ENCODE measurements around the gene NOTCH3. TPM values are rescaled to one million over a fixed set of nuclear protein-coding genes. Genes with fewer than 3 reads are reported as not detected.

NOTCH3 gene
- 4.5 and 6.7 TPM in 2 replicates for total RNA-seq (2014; rRNA removed; shearing (Covaris generic))

DNA sequence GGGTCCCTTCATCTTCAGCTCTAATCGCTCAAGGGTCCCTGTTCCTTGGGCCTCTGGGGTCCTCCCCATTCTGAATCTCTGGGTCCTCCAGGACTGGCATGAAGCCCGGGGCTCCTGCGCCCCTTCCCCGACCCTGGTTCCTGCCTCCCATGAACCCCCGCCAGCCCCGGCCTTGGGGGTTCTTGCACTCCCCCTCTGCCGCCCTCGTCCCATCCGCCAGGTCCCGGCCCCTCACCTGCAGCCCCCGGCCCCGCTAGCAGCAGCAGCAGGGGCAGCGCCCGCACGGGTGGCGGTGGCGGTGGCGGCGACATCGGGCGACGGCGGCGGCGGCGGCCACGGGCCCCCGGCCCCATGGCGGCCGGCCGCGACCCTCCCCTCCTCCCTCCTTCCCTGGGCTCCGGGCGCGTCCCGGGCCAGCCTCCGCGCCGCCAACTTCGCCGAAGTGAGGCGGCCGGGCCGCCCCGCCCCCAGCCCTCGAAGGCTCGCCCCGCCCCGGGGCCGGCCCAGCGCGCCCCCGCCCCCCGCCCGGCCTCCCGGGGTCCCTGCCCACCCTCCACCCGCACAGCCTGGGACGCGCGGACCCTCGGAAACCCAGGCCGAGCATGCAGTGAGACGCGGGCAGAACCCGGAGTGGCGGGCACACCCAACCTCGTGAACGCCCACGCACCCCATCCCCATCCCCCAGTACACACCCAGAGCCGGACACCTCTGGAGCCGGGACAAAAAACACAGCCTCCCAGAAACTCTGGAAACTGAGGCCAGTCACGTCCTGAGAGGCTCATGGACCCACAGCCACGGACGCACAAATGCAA is at the start of gene NOTCH3:
TSS of gene NOTCH3 (minus strand) at position 443 of the 812 bp plus-strand sequence. CDS start at position 353, 90 bp downstream.

Small RNA genes lying within 50 kb of the gene (small RNA-seq; reads per million reads assigned to genes)
- gene MIR6795 (not detected), gene RNU6-782P (not detected)

Other genes with a start within 250 kb of the NOTCH3 start
- gene SLC1A6, start 221.1 kb downstream of the NOTCH3 start, total RNA-seq (2014; rRNA removed; shearing (Covaris generic)), result not detected in 2 replicates
- not detected in 2 replicates for gene CASP14, start 151.5 kb downstream of the NOTCH3 start, total RNA-seq (2014; rRNA removed; shearing (Covaris generic))
- 0.11 TPM in 1 of 2 replicates, not detected in the other for gene OR1I1, start 118.8 kb downstream of the NOTCH3 start, total RNA-seq (2014; rRNA removed; shearing (Covaris generic))
- 84.9 and 99.9 TPM in 2 replicates for gene SYDE1, start 93.6 kb downstream of the NOTCH3 start, total RNA-seq (2014; rRNA removed; shearing (Covaris generic))
- 3.1 and 4.6 TPM in 2 replicates for gene EPHX3, start 31.5 kb upstream of the NOTCH3 start, total RNA-seq (2014; rRNA removed; shearing (Covaris generic))
- 30.0 and 39.5 TPM in 2 replicates for gene BRD4, start 131.5 kb upstream of the NOTCH3 start, total RNA-seq (2014; rRNA removed; shearing (Covaris generic))
- gene AKAP8, start 178.8 kb upstream of the NOTCH3 start, total RNA-seq (2014; rRNA removed; shearing (Covaris generic)), result 41.6 and 44.8 TPM in 2 replicates
- 103 and 106 TPM in 2 replicates for gene AKAP8L, start 218.0 kb upstream of the NOTCH3 start, total RNA-seq (2014; rRNA removed; shearing (Covaris generic))
- gene WIZ, start 249.0 kb upstream of the NOTCH3 start, total RNA-seq (2014; rRNA removed; shearing (Covaris generic)), result 30.3 and 34.7 TPM in 2 replicates

All from A375 (cell line).